Mucosa of descending colon (tissue), 3 donors: ENCODE measurements around the gene ST6GAL1. TPM values are rescaled to one million over a fixed set of nuclear protein-coding genes. Genes with fewer than 3 reads are reported as not detected.
A peak's percentile ranks its signal among the peaks of the same experiment; 100 is the strongest.

Experiments used
- ATAC-seq: fragments of 200-7000 bp; cut with Tn5 transposase; one replicate; pipeline ENCODE4 v1.9.1; 2020; ENCODE audit warnings: mild to moderate bottlenecking, moderate library complexity
- DNase-seq, 3 donors: peaks; one replicate each; pipeline ENCODE4 v3.0.0-alpha.2; 2020
- H3K36me3 ChIP-seq: fragments of 200-600 bp; one replicate; pipeline ENCODE4 v1.8.0; 2021; ENCODE audit warnings: low read depth, mild to moderate bottlenecking
- H3K4me1 ChIP-seq: fragments of 200-600 bp; one replicate; pipeline ENCODE4 v1.8.0; 2021; ENCODE audit warnings: low read depth, mild to moderate bottlenecking
- H3K4me3 ChIP-seq: fragments of 200-600 bp; one replicate; pipeline ENCODE4 v1.8.0; 2021; ENCODE audit warnings: mild to moderate bottlenecking
- H3K9me3 ChIP-seq: fragments of 200-600 bp; one replicate; pipeline ENCODE4 v1.8.0; 2021; ENCODE audit warnings: mild to moderate bottlenecking
- intact Hi-C, 2 donors: fragments of 100-400 bp; cut with DNase I in 1 of 2; cut with micrococcal nuclease in 1 of 2; formaldehyde crosslinking; loops; one replicate each; pipeline versions ENCODE4 v1.11.0 to v1.11.1; 2022; cut with DNase I, micrococcal nuclease
- total RNA-seq, 3 donors: library from RNA; stranded (reverse); fragmentation: NEBNext Ultra II Directional in 2 of 3; extraction: Animal tissue kit (Norgen Biotek cat#: 25700) in 2 of 3; gene quantifications; one replicate each; pipeline versions ENCODE4 v1.2.1 to v1.2.4, GENCODE V29; 2021 to 2023
- TF ChIP-seq, protein P1 (sequence below): fragments of 200-600 bp; IDR thresholded peaks from one replicate; pipeline ENCODE4 v1.8.0; 2022; ENCODE audit warnings: antibody characterized with exemption, mild to moderate bottlenecking
- donor health status: DM: no; HTN: no; CAD: no; lungs with moderate emphysema.
- donor health status: DM: no; HTN: no; CAD: no.
- donor health status: DM: no; HTN: yes; CAD: no.

The ST6GAL1 gene
- total RNA-seq, 3 donors from 2014 or later, result 23.5 to 58.9 (median 53.6) TPM

DNA sequence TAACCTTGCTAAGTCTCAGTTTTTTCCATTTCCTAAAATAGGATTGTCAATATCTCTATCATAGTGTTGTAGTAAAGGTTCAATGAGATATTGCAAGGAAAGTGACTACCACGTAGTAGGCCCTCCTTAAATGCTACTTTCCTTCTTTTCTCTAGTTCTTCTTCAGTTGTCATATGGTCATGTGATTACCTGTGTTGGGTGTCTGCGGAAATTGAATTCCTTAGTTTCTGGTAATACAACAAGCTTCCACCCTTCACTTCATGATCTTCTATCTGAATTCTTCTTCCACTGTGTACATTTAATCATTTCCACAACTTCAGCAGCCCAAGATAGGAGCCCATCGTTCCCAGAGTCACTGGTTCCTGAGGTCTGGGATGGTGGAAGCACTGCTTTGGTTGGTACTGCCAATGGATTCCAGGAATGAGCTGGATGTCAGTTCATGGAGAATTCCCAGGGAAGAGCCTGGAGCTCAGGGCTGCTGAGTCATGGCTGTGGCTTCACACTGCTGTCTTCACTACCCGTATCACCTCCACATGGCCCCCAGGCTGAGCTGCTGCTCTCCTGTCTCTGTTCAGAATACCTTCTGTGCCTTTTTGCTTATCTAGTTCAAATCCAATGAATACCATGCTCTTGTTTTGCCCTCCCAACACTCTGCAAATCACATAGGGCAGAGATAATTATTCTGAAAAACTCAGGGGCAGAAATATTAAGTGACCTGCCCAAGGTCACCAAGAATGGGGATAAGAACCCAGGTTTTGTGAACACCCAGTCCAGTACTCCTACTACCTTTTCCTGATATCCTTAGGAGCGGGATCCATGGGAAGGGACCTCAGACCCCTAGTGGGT is 110.4 kb downstream of the ST6GAL1 start:
- TF ChIP-seq, protein P1, sequence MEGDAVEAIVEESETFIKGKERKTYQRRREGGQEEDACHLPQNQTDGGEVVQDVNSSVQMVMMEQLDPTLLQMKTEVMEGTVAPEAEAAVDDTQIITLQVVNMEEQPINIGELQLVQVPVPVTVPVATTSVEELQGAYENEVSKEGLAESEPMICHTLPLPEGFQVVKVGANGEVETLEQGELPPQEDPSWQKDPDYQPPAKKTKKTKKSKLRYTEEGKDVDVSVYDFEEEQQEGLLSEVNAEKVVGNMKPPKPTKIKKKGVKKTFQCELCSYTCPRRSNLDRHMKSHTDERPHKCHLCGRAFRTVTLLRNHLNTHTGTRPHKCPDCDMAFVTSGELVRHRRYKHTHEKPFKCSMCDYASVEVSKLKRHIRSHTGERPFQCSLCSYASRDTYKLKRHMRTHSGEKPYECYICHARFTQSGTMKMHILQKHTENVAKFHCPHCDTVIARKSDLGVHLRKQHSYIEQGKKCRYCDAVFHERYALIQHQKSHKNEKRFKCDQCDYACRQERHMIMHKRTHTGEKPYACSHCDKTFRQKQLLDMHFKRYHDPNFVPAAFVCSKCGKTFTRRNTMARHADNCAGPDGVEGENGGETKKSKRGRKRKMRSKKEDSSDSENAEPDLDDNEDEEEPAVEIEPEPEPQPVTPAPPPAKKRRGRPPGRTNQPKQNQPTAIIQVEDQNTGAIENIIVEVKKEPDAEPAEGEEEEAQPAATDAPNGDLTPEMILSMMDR, result no peak
- H3K9me3 ChIP-seq, result no peaks in the 10 kb centered on the region
- peaks cover 31% of the 10 kb centered on the region for H3K4me1 ChIP-seq
- intact Hi-C loops, result no loop called here
- DNase-seq (peak in 1 of 3 donors; percentile 32), ATAC-seq (peak; percentile 15)
- no peak overlapping the region for H3K4me3 ChIP-seq
- no peaks in the 10 kb centered on the region for H3K36me3 ChIP-seq

DNA sequence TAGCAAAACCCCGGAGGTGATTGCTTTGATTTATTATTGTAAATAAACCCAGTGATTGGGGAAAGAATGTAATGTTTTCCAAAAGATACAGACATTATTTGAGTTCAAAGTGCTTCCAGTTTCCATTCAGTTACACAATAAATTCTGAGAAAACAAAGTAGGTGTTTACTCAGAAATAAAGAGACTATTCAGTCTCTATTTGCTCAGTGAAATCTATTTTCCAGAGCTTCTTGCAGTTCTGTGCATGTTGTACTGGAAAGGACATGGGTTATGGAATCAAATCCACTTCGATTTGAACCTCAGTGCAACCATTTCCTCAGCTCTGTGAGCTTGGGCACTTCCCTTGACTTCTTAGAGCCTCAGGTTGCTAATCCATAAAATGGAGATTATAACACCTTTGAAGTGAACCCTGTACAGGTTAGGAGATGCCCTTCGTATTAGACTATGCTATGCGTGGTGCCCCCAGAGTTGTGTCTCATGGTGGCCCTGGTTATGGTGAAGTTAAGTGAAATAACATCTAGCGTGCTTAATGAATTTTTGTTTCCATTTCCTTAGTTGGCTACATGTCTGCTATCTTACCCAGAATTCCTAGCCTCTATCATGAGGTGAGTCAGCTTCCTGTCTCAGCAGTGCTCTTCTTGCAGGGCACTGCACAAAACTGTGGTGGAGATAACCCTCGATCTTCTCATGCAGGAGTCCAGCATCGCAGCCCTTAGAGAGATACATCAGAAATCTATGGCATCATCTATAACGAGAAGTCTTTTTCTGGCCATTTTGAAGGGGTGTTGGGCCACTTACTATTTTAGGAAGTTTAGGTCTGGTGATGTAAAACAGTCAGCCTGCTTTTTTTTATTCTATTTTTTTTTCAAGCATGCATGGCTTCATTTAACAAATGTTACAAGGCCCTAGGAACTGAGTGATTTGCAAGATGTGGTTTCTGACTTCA is 111.3 kb downstream of the ST6GAL1 start:
- no peak for DNase-seq
- H3K4me1 ChIP-seq, result peaks cover 31% of the 10 kb centered on the region
- H3K9me3 ChIP-seq, result no peaks in the 10 kb centered on the region

DNA sequence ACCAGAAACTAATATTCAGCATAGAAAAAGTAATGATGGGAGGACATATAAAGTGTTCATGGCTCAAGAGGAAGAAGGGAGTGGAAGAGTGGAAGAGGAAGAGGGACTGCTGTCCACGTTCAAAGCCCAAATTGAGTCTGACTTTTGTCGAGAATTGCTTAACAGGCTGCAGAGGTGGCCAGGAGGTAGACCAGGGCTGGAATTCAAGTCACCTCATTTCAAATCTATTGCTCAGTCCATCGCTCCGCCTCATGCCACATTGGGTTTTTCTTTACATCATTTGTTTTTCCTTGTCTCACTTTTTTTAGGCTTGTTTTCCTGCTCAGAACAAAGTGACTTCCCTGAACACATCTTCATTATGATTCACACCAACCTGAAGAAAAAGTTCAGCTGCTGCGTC is 112.0 kb downstream of the ST6GAL1 start:
- Histone ChIP-seq H3K36me3 (no peaks in the 10 kb centered on the region), H3K9me3 (no peaks in the 10 kb centered on the region), H3K4me1 (peaks cover 31% of the 10 kb centered on the region), H3K4me3 (no peak overlapping the region)
- TF ChIP-seq, protein P1, result no peak
- intact Hi-C loops, result no loop called here
- ATAC-seq, result no peak
- DNase-seq, result no peak

More for the DNA sequence above, 111.3 kb downstream of the ST6GAL1 start:
- peak; percentile 54 for ATAC-seq
- no peak overlapping the region for H3K4me3 ChIP-seq
- H3K36me3 ChIP-seq, result no peaks in the 10 kb centered on the region
- intact Hi-C loops, result no loop called here
- TF ChIP-seq, protein P1, result no peak

DNA sequence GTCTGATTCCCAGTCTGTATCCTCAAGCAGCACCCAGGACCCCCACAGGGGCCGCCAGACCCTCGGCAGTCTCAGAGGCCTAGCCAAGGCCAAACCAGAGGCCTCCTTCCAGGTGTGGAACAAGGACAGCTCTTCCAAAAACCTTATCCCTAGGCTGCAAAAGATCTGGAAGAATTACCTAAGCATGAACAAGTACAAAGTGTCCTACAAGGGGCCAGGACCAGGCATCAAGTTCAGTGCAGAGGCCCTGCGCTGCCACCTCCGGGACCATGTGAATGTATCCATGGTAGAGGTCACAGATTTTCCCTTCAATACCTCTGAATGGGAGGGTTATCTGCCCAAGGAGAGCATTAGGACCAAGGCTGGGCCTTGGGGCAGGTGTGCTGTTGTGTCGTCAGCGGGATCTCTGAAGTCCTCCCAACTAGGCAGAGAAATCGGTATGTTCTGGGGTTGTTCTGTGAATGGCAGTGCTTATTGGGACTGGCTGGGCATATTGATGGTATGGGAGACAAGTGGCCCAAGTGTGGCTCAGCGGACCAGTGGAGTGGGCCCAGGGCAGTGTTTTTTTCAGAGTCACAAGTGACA is 112.6 kb downstream of the ST6GAL1 start:
- intact Hi-C loops, result no loop called here
- ATAC-seq, result no peak
- TF ChIP-seq, protein P1, result no peak
- H3K36me3 ChIP-seq, result no peaks in the 10 kb centered on the region
- DNase-seq, result no peak
- H3K4me1 ChIP-seq, result peaks cover 31% of the 10 kb centered on the region
- no peaks in the 10 kb centered on the region for H3K9me3 ChIP-seq
- H3K4me3 ChIP-seq, result no peak overlapping the region

DNA sequence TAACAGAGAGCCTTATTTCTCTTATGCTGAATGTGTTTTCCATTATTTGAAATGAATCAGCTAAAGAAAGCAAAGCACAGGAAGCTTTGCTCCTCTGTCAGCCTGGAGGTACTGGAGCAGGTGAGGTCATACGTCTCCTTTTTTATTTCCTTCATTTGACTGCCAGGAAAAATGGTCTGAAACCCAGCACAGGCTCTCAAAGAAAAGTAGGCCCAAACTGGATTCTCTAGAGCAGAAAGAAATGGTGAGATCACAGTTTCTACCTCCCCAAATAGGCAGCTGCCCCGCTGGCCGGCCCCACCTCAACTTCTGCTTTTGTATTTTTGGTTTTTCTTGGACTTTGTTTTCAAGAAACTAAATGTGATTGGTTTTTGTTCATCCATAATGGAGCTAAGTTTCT is 113.9 kb downstream of the ST6GAL1 start:
- ATAC-seq, result peak; percentile 15

More for the DNA sequence above, 113.9 kb downstream of the ST6GAL1 start:
- H3K4me3 ChIP-seq, result no peak overlapping the region
- TF ChIP-seq, protein P1, result no peak
- H3K36me3 ChIP-seq, result no peaks in the 10 kb centered on the region
- peaks cover 27% of the 10 kb centered on the region for H3K4me1 ChIP-seq
- intact Hi-C loops, result no loop called here
- H3K9me3 ChIP-seq, result no peaks in the 10 kb centered on the region
- DNase-seq, result peak in 1 of 3 donors; percentile 40
